ENCODE measurements around the gene TBCD.

The TBCD gene

GRCh38 chr17:82817947-82818346 lies 66.1 kb downstream of the TBCD start:
- Histone ChIP-seq H4K8ac (ENCODE audit: low read depth, low read length) (no peak overlapping the region), H3K14ac (ENCODE audit: low read length) (no peak overlapping the region), H3K9me3 (replicated peaks in 1 of 2; ENCODE audit: control insufficient read depth in 2 of 2, insufficient read depth in 1 of 2, low read depth in 1 of 2, low read length in 2 of 2) (peaks cover 24 to 35% of the 10 kb centered on the region in 2 donors), H4K91ac (ENCODE audit: low read depth, low read length, poor library complexity) (no peak overlapping the region), H3K4ac (ENCODE audit: low read length) (no peak overlapping the region), H2AFZ (ENCODE audit: low read length) (no peak overlapping the region), H2BK15ac (ENCODE audit: low read length) (no peak overlapping the region), H2BK5ac (ENCODE audit: low read length) (no peak overlapping the region), H3K4me1 (ENCODE audit: control insufficient read depth in 2 of 2, insufficient read depth in 1 of 2, low read depth in 1 of 2, low read length in 2 of 2) (no peaks in the 10 kb centered on the region), H2BK120ac (ENCODE audit: low read depth, low read length) (no peak overlapping the region), H3K9ac (ENCODE audit: low read depth, low read length, poor library complexity) (no peak overlapping the region), H3K4me2 (ENCODE audit: insufficient read depth, low read length, poor library complexity, severe bottlenecking) (no peak overlapping the region), H3K4me3 (ENCODE audit: low read length in 2 of 2) (no peak overlapping the region), H2BK12ac (ENCODE audit: low read length) (no peak overlapping the region), H3K18ac (ENCODE audit: low read length) (no peak overlapping the region), H3K23ac (ENCODE audit: low read depth, low read length, poor library complexity) (no peak overlapping the region), H3K27ac (replicated peaks; ENCODE audit: low read length) (no peak overlapping the region), H3K36me3 (replicated peaks in 1 of 2; ENCODE audit: control insufficient read depth in 2 of 2, insufficient read depth in 2 of 2, low read length in 2 of 2) (peaks cover 39 to 95% of the 10 kb centered on the region in 2 donors), H2AK5ac (ENCODE audit: low read depth, low read length) (no peak overlapping the region), H3K79me1 (ENCODE audit: low read depth, low read length) (peaks cover 2% of the 10 kb centered on the region), H3K27me3 (ENCODE audit: control insufficient read depth in 3 of 3, insufficient read depth in 3 of 3, low read depth in 1 of 3, low read length in 3 of 3) (no peaks in the 10 kb centered on the region)
- WGBS, 2 donors (ENCODE audit: extremely low coverage in 2 of 2, insufficient read length in 2 of 2, insufficient replicate concordance in 1 of 2): no CpG with 5 or more reads among the region's 5 CpGs
- no peak for DNase-seq (ENCODE audit: low spot score)

DNA sequence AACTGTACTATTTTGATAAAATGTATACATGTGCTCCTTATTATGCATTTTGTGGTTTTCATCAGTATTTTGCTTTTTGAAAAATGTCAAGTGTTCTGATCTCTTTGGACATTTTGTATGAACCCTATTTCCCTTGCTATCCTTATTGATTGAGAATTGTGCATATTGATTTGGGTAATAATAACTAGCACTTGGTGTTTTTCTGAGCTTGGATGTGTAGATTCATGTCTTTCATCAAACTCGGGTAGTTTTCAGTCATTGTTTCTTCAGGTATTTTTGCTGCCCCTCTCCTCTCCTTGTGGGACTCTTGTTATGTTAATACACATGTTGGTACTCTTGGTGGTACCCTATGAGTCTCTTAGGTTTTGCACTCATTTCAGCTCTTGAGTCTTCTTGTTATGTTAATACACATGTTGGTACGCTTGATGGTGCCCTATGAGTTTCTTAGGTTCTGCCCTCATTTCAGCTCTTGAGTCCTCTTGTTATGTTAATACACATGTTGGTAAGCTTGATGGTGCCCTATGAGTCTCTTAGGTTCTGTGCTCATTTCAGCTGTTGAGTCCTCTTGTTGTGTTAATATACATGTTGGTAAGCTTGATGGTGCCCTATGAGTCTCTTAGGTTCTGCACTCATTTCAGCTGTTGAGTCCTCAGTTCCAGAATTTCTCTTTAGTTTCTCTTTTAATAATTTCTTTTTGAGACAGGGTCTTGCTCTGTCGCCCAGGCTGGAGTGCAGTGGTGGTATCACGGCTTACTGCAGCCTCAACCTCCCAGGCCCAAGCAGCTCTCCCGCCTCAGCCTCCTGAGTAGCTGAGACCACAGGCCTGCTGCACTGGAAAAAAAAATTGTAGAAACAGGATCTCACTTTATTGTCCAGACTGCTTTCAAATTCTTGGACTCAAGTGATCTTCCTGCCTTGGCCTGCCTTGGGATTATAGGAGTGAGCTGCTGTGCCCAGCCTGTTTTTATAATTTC lies 68.7 kb downstream of the TBCD start:
- no peak overlapping the region for H3K18ac ChIP-seq (ENCODE audit: low read length)
- H3K4me2 ChIP-seq (ENCODE audit: insufficient read depth, low read length, poor library complexity, severe bottlenecking): no peak overlapping the region
- H3K14ac ChIP-seq (ENCODE audit: low read length): no peak overlapping the region
- no CpG with 5 or more reads among the region's 5 CpGs for WGBS, 2 donors (ENCODE audit: extremely low coverage in 2 of 2, insufficient read length in 2 of 2, insufficient replicate concordance in 1 of 2)
- peaks cover 27 to 38% of the 10 kb centered on the region in 2 donors for H3K9me3 ChIP-seq (replicated peaks in 1 of 2; ENCODE audit: control insufficient read depth in 2 of 2, insufficient read depth in 1 of 2, low read depth in 1 of 2, low read length in 2 of 2)
- H3K4me1 ChIP-seq (ENCODE audit: control insufficient read depth in 2 of 2, insufficient read depth in 1 of 2, low read depth in 1 of 2, low read length in 2 of 2): peaks cover 0 to 1% of the 10 kb centered on the region in 2 donors
- no peaks in the 10 kb centered on the region for H3K27me3 ChIP-seq (ENCODE audit: control insufficient read depth in 3 of 3, insufficient read depth in 3 of 3, low read depth in 1 of 3, low read length in 3 of 3)
- H3K27ac ChIP-seq (replicated peaks; ENCODE audit: low read length): no peak overlapping the region
- no peak overlapping the region for H3K9ac ChIP-seq (ENCODE audit: low read depth, low read length, poor library complexity)
- H3K4ac ChIP-seq (ENCODE audit: low read length): no peak overlapping the region
- no peaks in the 10 kb centered on the region for H3K79me1 ChIP-seq (ENCODE audit: low read depth, low read length)
- no peak overlapping the region for H4K91ac ChIP-seq (ENCODE audit: low read depth, low read length, poor library complexity)
- no peak overlapping the region for H2BK12ac ChIP-seq (ENCODE audit: low read length)
- H3K36me3 ChIP-seq (replicated peaks in 1 of 2; ENCODE audit: control insufficient read depth in 2 of 2, insufficient read depth in 2 of 2, low read length in 2 of 2): peaks cover 21 to 86% of the 10 kb centered on the region in 2 donors
- no peak overlapping the region for H2AFZ ChIP-seq (ENCODE audit: low read length)
- no peak overlapping the region for H4K8ac ChIP-seq (ENCODE audit: low read depth, low read length)
- H2AK5ac ChIP-seq (ENCODE audit: low read depth, low read length): no peak overlapping the region
- no peak overlapping the region for H3K23ac ChIP-seq (ENCODE audit: low read depth, low read length, poor library complexity)
- no peak overlapping the region for H2BK5ac ChIP-seq (ENCODE audit: low read length)
- H3K4me3 ChIP-seq (ENCODE audit: low read length in 2 of 2): no peak overlapping the region
- no peak overlapping the region for H2BK120ac ChIP-seq (ENCODE audit: low read depth, low read length)
- DNase-seq (ENCODE audit: low spot score): no peak
- no peak overlapping the region for H2BK15ac ChIP-seq (ENCODE audit: low read length)

DNA sequence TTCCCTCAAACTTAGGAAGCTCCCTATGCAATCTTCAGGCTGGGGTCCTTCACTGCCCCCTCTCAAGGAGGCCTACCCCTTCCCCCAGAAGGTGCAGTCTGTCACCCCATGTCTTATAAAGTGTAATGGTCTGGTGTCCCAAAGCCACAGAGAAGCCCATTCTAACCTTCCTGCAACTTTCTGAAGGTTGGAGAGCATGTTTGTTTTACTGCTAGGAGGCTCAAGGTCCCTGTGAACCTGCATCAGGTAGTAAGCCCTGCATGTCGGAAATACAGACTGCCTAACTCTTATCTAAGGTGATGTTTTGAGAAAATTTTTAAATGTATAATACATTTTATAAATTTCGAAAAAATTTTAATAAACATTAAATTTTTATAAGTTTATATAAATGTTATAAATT lies 69.7 kb downstream of the TBCD start:
- peaks cover 0 to 1% of the 10 kb centered on the region in 2 donors for H3K4me1 ChIP-seq (ENCODE audit: control insufficient read depth in 2 of 2, insufficient read depth in 1 of 2, low read depth in 1 of 2, low read length in 2 of 2)
- H4K8ac ChIP-seq (ENCODE audit: low read depth, low read length): no peak overlapping the region
- no peaks in the 10 kb centered on the region for H3K79me1 ChIP-seq (ENCODE audit: low read depth, low read length)
- H2AFZ ChIP-seq (ENCODE audit: low read length): no peak overlapping the region
- no peak overlapping the region for H2BK15ac ChIP-seq (ENCODE audit: low read length)
- H3K27me3 ChIP-seq (ENCODE audit: control insufficient read depth in 3 of 3, insufficient read depth in 3 of 3, low read depth in 1 of 3, low read length in 3 of 3): no peaks in the 10 kb centered on the region
- no peak overlapping the region for H3K18ac ChIP-seq (ENCODE audit: low read length)
- WGBS, 2 donors (ENCODE audit: extremely low coverage in 2 of 2, insufficient read length in 2 of 2, insufficient replicate concordance in 1 of 2): no CpG with 5 or more reads among the region's 2 CpGs
- no peak overlapping the region for H3K4me2 ChIP-seq (ENCODE audit: insufficient read depth, low read length, poor library complexity, severe bottlenecking)
- no peak overlapping the region for H3K23ac ChIP-seq (ENCODE audit: low read depth, low read length, poor library complexity)
- H2AK5ac ChIP-seq (ENCODE audit: low read depth, low read length): no peak overlapping the region
- H3K14ac ChIP-seq (ENCODE audit: low read length): no peak overlapping the region
- H3K4me3 ChIP-seq (ENCODE audit: low read length in 2 of 2): no peak overlapping the region
- H3K9me3 ChIP-seq (replicated peaks in 1 of 2; ENCODE audit: control insufficient read depth in 2 of 2, insufficient read depth in 1 of 2, low read depth in 1 of 2, low read length in 2 of 2): peaks cover 25 to 33% of the 10 kb centered on the region in 2 donors
- peaks cover 17 to 78% of the 10 kb centered on the region in 2 donors for H3K36me3 ChIP-seq (replicated peaks in 1 of 2; ENCODE audit: control insufficient read depth in 2 of 2, insufficient read depth in 2 of 2, low read length in 2 of 2)
- no peak overlapping the region for H2BK12ac ChIP-seq (ENCODE audit: low read length)
- H2BK120ac ChIP-seq (ENCODE audit: low read depth, low read length): no peak overlapping the region
- no peak overlapping the region for H2BK5ac ChIP-seq (ENCODE audit: low read length)
- no peak overlapping the region for H3K27ac ChIP-seq (replicated peaks; ENCODE audit: low read length)
- H4K91ac ChIP-seq (ENCODE audit: low read depth, low read length, poor library complexity): no peak overlapping the region
- H3K4ac ChIP-seq (ENCODE audit: low read length): no peak overlapping the region
- H3K9ac ChIP-seq (ENCODE audit: low read depth, low read length, poor library complexity): no peak overlapping the region
- DNase-seq (ENCODE audit: low spot score): no peak

GRCh38 chr17:82822281-82822680 lies 70.4 kb downstream of the TBCD start:
- H3K4me1 ChIP-seq (ENCODE audit: control insufficient read depth in 2 of 2, insufficient read depth in 1 of 2, low read depth in 1 of 2, low read length in 2 of 2): peaks cover 0 to 1% of the 10 kb centered on the region in 2 donors
- H3K23ac ChIP-seq (ENCODE audit: low read depth, low read length, poor library complexity): no peak overlapping the region
- H2BK12ac ChIP-seq (ENCODE audit: low read length): no peak overlapping the region
- H3K79me1 ChIP-seq (ENCODE audit: low read depth, low read length): no peaks in the 10 kb centered on the region
- H2BK5ac ChIP-seq (ENCODE audit: low read length): no peak overlapping the region
- no peak overlapping the region for H3K27ac ChIP-seq (replicated peaks; ENCODE audit: low read length)
- no peak overlapping the region for H3K4me2 ChIP-seq (ENCODE audit: insufficient read depth, low read length, poor library complexity, severe bottlenecking)
- no peak overlapping the region for H3K4ac ChIP-seq (ENCODE audit: low read length)
- no peak overlapping the region for H3K18ac ChIP-seq (ENCODE audit: low read length)
- no peak overlapping the region for H3K4me3 ChIP-seq (ENCODE audit: low read length in 2 of 2)
- H4K91ac ChIP-seq (ENCODE audit: low read depth, low read length, poor library complexity): no peak overlapping the region
- no peak overlapping the region for H3K9ac ChIP-seq (ENCODE audit: low read depth, low read length, poor library complexity)
- no peak overlapping the region for H3K14ac ChIP-seq (ENCODE audit: low read length)
- no peak overlapping the region for H4K8ac ChIP-seq (ENCODE audit: low read depth, low read length)
- H2AFZ ChIP-seq (ENCODE audit: low read length): no peak overlapping the region
- peaks cover 25 to 33% of the 10 kb centered on the region in 2 donors for H3K9me3 ChIP-seq (replicated peaks in 1 of 2; ENCODE audit: control insufficient read depth in 2 of 2, insufficient read depth in 1 of 2, low read depth in 1 of 2, low read length in 2 of 2)
- no CpG with 5 or more reads among the region's 16 CpGs for WGBS, 2 donors (ENCODE audit: extremely low coverage in 2 of 2, insufficient read length in 2 of 2, insufficient replicate concordance in 1 of 2)
- H2AK5ac ChIP-seq (ENCODE audit: low read depth, low read length): no peak overlapping the region
- H2BK15ac ChIP-seq (ENCODE audit: low read length): no peak overlapping the region
- H3K27me3 ChIP-seq (ENCODE audit: control insufficient read depth in 3 of 3, insufficient read depth in 3 of 3, low read depth in 1 of 3, low read length in 3 of 3): no peaks in the 10 kb centered on the region
- H3K36me3 ChIP-seq (replicated peaks in 1 of 2; ENCODE audit: control insufficient read depth in 2 of 2, insufficient read depth in 2 of 2, low read length in 2 of 2): peaks cover 20 to 75% of the 10 kb centered on the region in 2 donors
- DNase-seq (ENCODE audit: low spot score): no peak
- no peak overlapping the region for H2BK120ac ChIP-seq (ENCODE audit: low read depth, low read length)
